DMS153 treated with DMSO at 0.1 percent for 48 hours (cell line): ENCODE measurements around the gene FMN1.

ENCODE experiments used
- DNase-seq: peaks from one replicate; lab custom pipeline; 2025; ENCODE audit not compliant: unreplicated experiment; lab: John Stamatoyannopoulos, UW

Gene FMN1

DNA sequence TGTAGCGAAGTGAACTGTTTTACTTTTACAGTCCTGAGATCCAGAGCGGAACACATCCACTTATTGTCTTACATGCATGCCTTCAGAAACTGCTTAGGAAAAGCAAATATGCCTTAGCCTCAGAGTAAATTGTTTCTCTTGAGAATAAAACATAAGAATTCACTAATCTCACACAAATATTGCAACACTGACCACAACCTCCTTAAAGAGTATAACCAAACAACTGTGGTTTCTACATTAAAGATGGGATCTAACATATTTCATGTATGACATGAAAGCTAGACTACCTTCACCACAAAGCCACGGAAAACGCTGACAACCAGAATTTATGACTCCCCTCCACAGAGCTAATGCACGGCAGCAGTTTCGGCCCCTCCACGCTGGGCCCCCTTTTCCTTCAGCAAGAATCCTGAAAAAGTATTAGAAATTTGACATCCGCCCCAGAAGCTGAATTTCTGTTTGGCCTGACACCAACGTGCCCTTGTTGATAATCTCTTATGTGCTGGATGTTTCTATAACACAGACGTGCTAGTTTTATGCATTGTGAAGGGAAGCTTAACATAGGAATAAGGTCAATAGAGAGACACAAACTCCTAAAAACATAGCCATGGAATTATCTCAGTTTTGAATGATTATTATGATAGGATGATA lies 392.1 kb downstream of the FMN1 start:
- DNase-seq: no peak

DNA sequence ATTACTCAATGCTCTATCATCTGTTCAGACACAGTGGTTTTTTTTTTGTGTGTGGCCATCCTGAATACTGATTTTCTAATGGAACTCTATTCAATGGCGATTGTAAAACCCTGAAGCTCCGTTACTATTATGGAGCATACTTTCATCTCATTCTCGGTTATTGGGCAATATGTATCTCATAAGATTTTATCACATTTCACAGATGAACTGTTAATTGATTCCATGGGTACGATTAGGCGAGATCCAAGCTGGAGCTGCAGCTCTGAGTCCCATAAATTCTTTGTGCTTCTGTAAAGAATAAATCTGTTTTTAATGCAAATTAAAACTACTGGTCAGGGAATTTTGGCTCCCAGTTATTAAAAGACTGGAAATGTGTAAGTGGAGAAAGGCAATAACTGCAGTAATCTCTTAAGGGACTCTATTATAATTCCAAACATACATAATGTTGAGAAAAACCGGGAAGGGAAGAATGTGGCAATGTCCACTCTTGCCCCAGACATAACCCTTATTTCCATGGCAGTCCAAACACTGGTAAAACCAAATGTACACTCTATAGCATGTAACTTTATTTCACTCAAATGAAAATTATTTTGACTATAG lies 394.5 kb downstream of the FMN1 start:
- DNase-seq: no peak

DNA sequence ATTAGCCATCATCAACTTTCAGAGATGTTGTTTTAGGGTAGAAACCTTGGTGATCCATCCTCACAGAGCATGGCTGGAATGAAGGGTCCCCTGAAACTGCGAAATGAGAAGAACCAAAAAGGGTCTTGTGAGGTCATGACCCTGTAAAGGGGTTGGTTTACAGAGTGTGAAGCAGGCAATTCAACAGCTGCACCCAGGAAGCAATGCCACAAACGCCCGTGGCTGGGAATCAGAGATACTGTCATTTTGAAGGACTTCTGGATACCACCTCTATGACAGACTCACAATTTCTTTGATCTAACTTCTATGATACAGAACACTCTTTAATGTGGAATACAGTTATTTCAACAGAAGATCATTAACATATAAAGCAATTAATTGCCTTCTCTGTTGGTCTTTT lies 397.7 kb downstream of the FMN1 start:
- no peak for DNase-seq

DNA sequence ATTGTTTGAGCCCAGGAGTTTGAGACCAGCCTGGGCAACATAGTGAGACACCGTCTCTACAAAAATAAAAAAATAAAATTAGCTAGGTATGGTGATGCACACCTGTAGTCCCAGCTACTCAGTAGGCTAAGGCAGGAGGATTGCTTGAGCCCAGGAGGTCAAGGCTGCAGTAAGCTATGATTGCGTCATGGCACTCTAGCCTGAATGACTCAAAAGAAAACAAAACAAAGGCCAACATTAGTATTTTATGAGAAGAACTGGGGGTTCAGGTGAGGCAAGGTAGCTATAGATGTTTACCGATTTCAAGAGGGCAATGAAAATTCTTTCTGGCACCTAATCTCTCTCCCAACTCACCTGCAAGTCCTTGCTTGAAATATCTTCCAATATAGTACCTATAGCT lies 399.5 kb downstream of the FMN1 start:
- DNase-seq: no peak

DNA sequence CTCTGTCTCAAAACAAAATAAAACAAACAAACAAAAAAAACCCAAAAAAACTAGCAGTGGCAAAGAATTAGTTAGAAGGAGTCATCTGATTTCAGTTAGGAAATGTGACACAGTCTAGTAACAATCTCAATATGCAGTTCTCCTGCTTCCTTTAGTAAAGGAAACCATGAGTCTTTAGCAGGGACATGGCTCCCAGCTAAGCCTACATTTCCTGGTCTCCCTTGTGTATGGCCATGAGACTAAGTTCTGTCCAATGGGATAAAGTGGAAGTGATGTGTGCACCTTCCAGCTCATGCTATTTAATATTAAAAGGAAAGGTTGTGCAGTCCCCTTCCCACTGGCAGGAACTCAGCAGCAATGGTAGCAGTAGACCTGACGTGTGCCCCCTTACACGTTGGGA lies 402.1 kb downstream of the FMN1 start:
- no peak for DNase-seq

DNA sequence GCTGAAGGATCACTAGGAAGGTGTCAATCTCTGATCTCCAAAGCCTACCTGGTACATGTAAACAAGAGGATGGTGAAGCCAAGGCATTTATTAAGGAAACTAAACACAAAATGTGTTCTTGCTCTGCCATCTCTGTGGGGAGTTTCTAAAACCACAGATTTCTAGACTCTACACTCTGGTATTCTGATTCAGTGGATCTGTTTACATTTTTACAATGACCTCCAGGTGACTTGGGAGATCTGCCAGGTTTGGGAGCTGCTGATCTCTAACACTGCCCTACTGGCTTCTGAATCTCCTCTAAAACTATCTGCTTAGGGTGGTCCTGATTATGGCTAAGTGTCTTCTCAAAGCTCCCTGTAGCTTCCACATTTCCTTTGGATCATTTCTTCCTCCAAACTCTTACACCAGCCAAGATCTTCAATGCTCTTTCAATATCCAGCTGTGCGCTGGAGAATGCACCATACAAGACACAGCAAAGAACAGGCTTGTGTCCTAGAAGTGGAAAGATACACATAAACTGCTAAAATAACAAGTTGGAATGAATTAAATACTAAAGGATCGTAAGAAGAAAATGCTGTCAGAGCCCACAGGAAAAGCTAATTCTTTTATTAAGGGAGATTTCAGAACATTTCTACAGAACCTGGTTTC lies 404.0 kb downstream of the FMN1 start:
- no peak for DNase-seq

DNA sequence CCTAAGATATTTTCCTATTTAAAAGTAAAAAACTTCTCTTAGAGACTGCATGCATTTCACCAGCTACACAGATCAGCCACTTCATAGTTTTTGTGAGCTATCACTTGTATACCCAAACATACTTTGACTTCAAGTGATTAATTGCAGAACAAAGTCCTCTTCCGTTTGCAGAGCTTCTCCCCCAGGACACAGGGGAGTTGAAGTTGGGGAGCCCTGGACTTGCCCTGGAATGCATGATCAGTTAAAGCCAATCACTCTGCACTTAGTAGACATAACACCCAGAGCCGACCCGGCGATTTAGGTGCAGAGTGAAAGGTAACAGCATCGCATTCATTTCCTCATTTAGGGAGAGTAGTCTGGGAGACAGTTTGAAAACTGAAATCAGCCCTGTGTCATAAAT lies 406.6 kb downstream of the FMN1 start:
- no peak for DNase-seq

DNA sequence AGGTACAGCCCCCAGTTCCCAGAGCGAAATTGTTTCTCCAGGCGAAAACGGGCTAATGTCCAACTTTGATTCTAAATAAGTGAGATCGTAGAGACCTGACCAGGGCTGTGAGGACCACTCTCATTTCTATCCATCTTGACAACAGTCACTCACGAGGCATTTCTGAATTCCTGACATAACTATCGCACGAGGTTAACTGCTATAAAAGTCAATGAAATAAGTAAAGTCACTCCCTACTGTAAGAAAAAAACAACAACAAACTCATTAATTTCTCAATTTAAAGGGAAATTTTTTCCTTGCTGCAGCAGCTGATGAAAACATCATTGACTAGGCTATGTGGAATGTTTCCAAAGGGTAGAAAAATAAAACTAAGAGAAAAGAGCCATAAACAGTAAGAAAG lies 407.6 kb downstream of the FMN1 start:
- DNase-seq: no peak

DNA sequence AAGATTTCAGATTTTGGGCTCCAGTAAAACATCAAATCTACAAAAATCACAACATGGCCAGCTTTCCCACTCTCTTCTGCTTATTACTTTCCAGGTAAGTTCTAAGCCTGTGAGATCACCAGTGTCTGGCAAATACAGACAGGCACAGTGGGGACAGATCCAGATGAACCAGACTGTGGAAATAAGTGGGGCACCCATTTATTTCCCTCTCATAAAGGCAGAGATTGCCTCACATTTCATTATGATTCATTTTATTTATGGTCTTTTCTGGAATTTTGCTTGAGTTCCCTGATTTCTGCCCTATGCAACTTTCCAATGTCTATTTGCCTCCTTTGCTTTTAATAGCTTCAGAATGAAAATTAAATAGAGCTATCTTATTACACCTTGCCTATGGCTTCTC lies 409.9 kb downstream of the FMN1 start:
- no peak for DNase-seq

DNA sequence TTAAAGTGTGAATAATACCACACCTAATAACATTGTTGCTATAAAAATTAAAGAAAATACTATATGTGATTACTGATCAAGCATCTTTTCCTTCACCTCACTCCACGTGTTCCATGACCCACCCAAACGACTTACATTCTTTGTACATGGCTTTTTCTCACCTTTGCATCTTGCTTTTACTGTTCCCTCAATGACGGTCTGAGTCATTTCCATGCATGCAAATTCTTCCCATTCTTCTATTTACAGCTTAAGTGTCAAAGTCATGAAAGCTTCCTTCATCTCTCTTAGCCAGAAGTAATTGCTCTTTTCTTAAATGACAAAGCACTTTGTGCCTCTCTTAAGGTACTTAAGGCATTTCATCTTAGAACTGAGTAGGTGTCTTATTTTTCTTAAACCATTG lies 412.7 kb downstream of the FMN1 start:
- DNase-seq: no peak

DNA sequence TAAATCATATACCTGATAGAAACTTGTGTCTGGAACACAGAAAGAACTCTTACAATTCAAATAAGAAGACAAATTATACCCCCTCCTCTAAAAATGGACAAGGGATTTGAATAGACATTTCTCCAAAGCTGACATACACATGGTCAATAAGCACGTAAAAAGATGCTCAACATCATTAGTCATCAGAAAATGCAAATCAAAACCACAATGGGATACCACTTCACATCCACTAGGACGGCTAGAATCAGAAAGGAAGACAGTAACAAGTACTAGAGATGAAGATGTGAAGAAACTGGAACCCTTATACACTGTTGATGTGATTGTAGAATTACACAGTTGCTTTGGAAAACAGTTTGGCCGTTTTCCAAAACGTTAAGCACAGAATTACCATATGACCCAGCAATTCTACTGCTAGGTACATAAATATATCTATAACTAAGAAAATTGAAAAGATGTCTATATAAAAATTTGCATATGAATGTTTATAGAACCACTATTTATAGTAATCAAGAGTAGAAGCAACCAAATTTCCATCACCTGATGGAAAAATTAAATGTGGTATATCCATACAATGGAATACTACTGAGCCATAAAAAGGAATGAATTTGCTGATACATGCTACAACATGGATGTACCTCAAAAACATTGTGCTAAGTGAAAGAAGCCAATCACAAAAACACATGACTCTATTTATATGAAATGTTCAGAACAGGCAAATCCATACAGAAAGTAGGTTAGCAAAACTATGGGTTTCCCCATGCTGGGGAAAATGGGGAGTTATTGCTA lies 415.9 kb downstream of the FMN1 start:
- no peak for DNase-seq

DNA sequence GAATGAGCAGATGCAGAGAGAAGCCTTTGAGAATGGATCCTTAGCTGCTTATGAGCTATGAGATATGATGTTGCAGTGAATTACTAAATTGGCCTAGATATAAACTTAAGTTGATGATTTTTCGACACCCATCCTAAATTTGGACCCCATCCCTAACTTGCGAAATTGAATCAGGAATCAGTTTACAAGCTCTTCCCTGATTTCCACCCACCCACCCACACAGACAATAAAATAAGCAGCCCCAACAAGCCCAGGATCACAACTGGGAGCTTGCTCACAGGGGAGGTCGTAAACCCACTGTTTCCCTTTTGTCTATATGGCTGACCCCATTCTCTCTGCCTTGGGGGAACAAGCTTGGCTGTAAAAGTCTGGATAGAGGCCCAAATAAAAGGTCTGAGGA lies 419.4 kb downstream of the FMN1 start:
- DNase-seq: no peak

DNA sequence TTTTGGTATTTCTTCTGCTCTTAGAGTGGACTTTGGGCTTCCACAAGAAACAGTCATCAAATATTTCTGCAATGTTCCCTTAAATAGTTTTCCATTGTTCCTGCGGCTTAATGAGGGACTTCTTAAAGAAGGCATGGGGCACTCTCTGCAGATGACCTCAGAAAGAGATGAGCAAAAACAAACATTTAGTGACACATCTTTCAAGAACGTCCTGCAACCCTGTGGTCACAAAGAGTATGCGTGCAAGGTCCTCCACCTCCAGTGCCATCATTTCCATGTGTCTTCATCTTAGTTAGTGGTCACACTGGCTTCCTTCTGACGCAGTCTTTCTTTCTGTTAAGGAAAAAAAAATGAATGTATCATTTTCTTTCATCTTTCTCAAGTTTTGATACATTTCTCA lies 420.5 kb downstream of the FMN1 start:
- DNase-seq: no peak

DNA sequence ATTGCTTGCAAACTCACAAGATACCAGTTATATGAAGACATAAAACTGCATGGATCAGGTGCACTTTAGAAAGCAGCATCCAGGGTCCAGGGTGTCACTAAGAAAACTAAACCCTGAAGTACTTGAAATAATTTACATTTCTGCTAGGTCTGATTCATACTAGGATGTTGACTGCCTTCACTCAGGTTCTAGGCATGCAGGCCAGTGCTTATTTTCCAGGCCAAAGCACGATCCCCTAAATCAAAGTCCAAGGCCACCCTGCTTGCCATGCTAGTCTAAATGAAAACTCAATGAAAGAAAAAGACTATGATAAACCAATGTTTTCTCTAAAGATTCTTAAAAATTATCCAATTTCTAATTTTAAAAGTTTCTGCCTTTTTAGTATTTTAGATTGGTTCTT lies 427.3 kb downstream of the FMN1 start:
- DNase-seq: no peak

DNA sequence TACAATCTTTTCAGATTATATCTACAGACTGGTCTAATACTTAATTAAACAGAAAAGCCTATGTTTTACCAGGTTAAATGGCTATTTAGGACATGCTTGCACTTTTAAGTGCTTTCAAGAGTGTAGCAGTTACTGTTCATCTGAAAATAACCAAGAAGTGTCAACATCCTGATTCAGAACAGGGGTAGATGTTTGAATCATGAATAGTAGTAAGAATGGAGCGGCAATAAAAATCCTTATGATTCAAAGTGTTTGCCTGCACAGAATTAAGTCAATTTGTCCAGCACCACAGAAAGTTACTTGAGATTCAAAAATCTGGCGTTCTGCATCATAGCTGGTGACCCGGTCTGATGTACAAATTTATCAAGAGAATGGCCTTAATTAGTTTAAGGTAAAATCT lies 428.4 kb downstream of the FMN1 start:
- no peak for DNase-seq

DNA sequence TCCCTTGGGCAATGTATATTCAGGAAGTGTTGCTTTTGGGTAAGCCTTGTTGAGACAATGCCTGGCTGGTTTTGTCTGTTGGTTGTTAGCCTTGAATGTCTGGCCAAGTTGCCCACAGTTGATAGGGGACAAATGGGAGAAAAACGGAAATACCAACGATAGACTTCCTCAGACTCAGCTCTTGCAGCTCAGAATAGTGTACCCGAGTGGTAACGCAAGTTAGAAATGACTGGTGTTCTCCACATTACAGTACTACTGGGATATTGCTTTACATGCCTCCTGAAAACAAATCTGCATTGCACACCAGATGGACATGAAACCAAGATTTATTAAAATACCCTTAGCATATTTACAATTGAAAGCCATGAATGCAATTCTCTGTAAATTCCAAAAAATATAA lies 429.3 kb downstream of the FMN1 start:
- no peak for DNase-seq

DNA sequence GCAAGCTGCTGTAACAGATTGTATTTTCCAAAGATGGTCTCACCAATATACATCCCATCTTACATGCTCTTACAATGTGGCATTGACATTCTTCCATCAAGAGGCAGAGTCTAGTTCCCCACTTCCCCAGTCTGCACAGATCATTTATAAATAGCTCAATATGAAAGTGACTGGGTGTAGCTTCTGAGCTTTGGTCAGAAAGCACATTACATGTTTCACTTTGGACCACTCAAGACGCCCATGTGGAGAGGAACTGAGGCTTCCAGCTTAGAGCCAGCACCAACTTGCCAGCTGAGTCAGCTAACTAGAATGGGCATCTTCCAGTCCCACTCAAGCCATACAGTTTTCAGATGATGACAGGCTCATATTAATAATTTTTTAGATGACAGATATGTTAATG lies 431.2 kb downstream of the FMN1 start:
- no peak for DNase-seq

DNA sequence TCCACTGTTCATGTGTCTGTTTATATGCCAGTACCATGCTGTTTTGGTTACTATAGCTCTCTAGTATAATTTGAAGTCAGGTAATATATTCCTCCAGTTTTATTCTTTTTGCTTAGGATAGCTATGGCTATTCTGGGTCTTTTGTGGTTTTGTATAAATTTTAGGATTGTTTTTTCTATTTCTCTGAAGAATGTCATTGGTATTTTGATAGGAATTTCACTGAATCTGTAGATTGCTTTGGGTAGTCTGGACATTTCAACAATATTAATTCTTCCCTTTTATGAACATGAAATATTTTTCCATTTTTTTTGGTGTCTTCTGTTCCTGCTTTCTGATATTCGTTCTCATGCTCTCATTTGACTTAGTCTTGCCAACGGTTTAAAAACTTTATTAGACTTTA lies 437.1 kb downstream of the FMN1 start:
- no peak for DNase-seq

DNA sequence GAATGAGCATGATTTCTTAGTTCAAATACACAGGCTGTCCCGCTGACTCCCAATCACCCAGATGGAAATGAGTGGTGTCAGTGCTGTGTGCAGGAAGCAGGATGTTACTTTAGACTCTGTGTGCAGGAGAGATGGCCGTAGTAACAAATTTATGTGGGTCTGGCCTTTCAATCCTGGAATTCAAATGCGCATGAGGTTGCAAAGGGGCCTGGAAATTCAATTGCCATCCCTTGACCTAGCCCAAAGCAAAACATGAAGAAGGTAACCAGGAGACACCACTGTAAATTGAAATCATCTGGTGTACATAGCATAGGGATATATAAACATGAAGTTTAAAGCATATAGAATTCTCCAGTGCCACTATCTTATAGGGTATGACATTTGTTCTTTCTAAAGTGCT lies 443.5 kb downstream of the FMN1 start:
- no peak for DNase-seq

DNA sequence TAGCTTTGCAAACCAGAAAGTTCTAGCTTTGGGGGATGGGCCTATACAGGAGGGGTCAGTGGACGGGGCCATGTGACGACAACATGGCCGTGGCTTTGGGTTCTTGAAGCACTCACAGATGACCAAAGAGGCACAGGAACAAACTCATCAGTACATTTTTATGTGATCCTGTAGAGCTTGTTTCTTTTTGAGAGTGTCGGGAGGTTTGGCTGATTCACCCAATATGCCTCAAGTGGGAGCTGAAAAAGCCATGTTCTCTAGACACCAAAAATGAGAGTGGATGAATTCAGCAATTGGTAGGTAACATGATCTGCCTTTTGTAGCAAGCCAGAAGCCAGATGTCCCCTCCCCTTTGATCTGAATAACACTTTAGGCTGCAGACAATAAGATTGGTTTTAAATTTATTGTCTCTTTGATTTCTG lies 446.6 kb downstream of the FMN1 start:
- DNase-seq: no peak

DNA sequence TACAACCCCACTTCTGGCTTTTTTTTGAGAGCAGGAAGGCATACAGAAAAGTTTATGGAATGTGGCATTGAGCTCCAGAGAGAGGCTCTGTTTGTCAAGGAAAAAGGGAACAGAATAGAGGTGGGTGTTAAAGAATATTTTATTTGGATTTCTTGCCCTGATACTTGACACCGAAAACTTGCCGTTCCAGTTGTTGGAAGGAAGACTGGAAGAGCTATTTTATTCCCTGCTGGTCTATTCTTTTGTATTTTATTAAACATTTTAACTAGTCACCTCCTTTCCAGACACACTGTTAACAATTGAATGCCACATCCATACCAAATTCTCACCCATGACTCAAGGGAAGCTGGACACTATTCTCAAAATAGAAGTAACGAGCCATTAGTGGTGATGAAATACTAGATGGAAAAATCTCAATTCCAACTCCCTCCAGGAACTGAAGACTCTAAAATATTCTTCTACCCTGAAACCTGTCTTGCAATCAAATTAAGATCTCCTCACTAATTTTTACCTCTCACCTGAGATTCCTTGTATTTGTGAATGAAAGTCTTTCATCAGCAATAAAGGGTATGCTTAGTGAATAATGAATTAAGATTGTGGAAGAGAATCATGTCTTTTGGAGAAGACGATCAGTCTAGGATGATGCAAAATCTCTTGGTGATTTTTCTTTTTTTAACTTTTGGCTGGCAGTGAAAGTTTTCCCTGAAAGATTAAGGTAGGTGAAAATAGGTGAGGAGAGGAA lies 448.2 kb downstream of the FMN1 start:
- DNase-seq: no peak
